Natural killer cell (primary cell): Measurements from ENCODE around the gene TCFL5. TPM values are rescaled to one million over a fixed set of nuclear protein-coding genes. Genes with fewer than 3 reads are reported as not detected.

ENCODE experiments used
- ATAC-seq, 3 donors: fragments of 150-1000 bp in 2 of 3; fragments of 200-7000 bp in 1 of 3; cut with Tn5 transposase; 1 replicate in 1 of 3; 2 replicates in 2 of 3; pipeline ENCODE4 v1.10.0; 2021; ENCODE audit warnings: mild to moderate bottlenecking in 2 of 3, moderate library complexity in 2 of 3
- DNase-seq, 2 donors: peaks; one replicate each; pipeline versions ENCODE4 v3.0.0 to v3.0.0-alpha.2; 2013 to 2021; ENCODE audit warnings: mixed read lengths in 1 of 2
- H3K27ac ChIP-seq: one replicate; pipeline ENCODE4 v1.5.1; 2013; ENCODE audit warnings: mild to moderate bottlenecking, low read length
- H3K27me3 ChIP-seq: one replicate; pipeline ENCODE4 v1.6.1; 2013; ENCODE audit warnings: low read length; ENCODE audit not compliant: control insufficient read depth, insufficient read depth
- H3K36me3 ChIP-seq: one replicate; pipeline ENCODE4 v1.6.1; 2013; ENCODE audit warnings: low read length; ENCODE audit not compliant: control insufficient read depth, insufficient read depth
- H3K4me1 ChIP-seq: one replicate; pipeline ENCODE4 v1.6.1; 2013; ENCODE audit warnings: low read length; ENCODE audit not compliant: control insufficient read depth, insufficient read depth
- H3K4me3 ChIP-seq: one replicate; pipeline ENCODE4 v1.5.1; 2013; ENCODE audit warnings: low read length
- H3K9me3 ChIP-seq: one replicate; pipeline ENCODE4 v1.6.1; 2013; ENCODE audit warnings: low read length; ENCODE audit not compliant: control insufficient read depth, insufficient read depth
- H3K27ac Mint-ChIP-seq, 2 donors: one replicate each; pipeline ENCODE4 v1.8.0; 2022; ENCODE audit warnings: mild to moderate bottlenecking in 2 of 2, mixed read lengths in 2 of 2, moderate library complexity in 1 of 2
- H3K27me3 Mint-ChIP-seq, 2 donors: one replicate each; pipeline ENCODE4 v1.8.0; 2022; ENCODE audit warnings: low read depth in 2 of 2, mixed read lengths in 2 of 2
- H3K36me3 Mint-ChIP-seq: one replicate; pipeline ENCODE4 v1.8.0; 2022; ENCODE audit warnings: mixed read lengths
- H3K4me1 Mint-ChIP-seq, 2 donors: one replicate each; pipeline ENCODE4 v1.8.0; 2022; ENCODE audit warnings: mixed read lengths in 2 of 2
- H3K4me3 Mint-ChIP-seq: one replicate; pipeline ENCODE4 v1.8.0; 2022; ENCODE audit warnings: mild to moderate bottlenecking, moderate library complexity, mixed read lengths
- H3K9me3 Mint-ChIP-seq, 2 donors: one replicate each; pipeline ENCODE4 v1.8.0; 2022; ENCODE audit warnings: mixed read lengths in 2 of 2
- CTCF ChIP-seq: fragments of 200-600 bp; IDR thresholded peaks from one replicate; pipeline ENCODE4 v1.8.0; 2022; ENCODE audit warnings: antibody characterized with exemption
- WGBS: methylation state at CpG from one replicate; pipeline ENCODE4 v1.1.7; 2013; ENCODE audit warnings: missing lambda C conversion rate; ENCODE audit not compliant: insufficient coverage; 5-methylcytosine and 5-hydroxymethylcytosine counted together
- intact Hi-C: fragments of 100-400 bp; cut with micrococcal nuclease; formaldehyde crosslinking; loops from one replicate; pipeline ENCODE4 v1.14.2; 2022
- total RNA-seq, 4 donors: library from RNA; stranded (reverse); fragments of 120-200 nt in 1 of 4; gene quantifications; one replicate each; pipeline versions ENCODE4 v1.2.3 to v1.2.4, GENCODE V29; 2013 to 2022

The TCFL5 gene
- total RNA-seq, 3 donors from 2014 or later (not counting 1 experiment from before 2014, with no cell fraction given): 5.1 to 8.0 (median 6.4) TPM

DNA sequence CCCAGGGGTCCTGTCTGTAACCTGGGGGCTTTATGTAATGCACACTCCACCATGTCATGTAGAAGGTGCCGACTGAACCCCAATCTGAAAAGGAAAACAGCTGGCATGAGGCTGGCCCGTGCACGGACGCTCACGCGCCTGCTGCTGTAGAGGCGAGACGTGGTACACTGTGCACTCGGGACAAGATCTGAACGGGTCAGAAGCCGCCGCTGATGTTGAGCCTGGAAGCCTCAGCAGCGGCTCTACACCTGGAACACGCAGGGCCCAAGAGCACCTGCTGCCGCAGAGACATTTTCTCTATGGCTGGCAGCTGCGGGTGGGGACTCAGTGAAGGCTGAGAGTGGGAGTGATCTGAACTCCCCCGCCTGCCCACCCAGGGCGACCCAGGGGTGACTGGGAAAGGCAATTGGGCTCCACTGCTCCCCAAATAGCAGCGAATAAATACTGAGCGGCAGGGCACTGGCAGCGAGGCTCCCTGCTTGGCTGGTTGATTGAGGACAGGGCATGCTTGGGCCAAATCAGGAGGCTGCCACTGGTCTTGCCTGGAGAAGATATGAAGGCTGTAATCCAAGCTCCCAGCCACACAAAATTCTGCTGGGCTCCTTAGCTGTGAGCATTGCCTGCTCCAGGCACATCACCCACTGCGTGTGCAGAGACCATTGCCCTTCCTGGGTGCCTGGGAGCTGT, 59.5 kb downstream of the TCFL5 start:
- ATAC-seq (no peak), DNase-seq (no peak)
- peaks cover 28% of the 10 kb centered on the region for H3K36me3 ChIP-seq
- intact Hi-C loops: loop anchor here (10.0 kb wide), 1 partner anchor 133 kb away; the partner anchor contains the start of gene GID8
- WGBS: 96% methylated on average over 22 of the region's 22 CpGs
- no peak overlapping the region for H3K4me3 ChIP-seq
- Mint-ChIP-seq H3K36me3 (no peaks in the 10 kb centered on the region), H3K9me3 (no peaks in the 10 kb centered on the region), H3K4me3 (no peak overlapping the region), H3K27me3 (no peaks in the 10 kb centered on the region), H3K4me1 (peaks cover 10 to 43% of the 10 kb centered on the region in 2 donors), H3K27ac (no peak overlapping the region)
- peaks cover 36% of the 10 kb centered on the region for H3K4me1 ChIP-seq
- no peaks in the 10 kb centered on the region for H3K27me3 ChIP-seq
- H3K27ac ChIP-seq: no peak overlapping the region
- no peak for TF ChIP-seq CTCF
- H3K9me3 ChIP-seq: no peaks in the 10 kb centered on the region

DNA sequence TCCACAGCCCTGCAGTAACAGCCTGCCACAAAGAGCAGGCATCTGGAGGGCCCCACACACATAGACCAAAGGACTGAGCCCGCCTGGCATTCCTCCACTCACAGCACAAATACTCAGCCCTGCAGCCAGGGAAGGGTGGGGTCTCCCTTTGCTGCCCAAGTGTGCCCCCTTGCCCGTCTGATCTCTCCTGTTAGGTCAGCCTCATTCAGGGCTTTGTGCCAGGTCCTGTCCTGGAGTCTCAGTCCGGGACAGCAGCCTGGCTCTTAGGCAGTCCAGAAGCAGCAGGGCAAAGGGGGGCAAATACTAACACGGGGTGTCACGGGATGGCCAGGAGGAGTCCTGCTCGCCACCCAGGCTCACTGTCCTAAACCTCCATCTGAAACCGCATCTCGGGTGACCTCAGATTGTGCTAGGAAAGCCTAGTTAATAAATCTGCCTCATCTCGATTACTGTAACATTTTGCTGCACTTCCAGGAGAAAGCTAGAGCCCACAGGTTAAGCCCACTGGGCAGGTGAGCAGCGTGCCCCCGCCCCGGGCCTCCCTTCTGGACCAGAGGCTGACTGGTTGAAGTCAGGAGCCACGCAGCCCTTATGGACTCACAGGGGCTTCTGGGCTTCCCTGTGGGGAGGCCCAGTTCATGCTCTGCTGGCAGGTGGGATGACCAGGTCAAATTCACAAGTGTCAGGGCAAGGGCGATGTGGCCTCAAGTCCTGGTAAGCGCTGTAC, 60.2 kb downstream of the TCFL5 start:
- H3K36me3 Mint-ChIP-seq: no peaks in the 10 kb centered on the region
- H3K4me3 Mint-ChIP-seq: no peak overlapping the region
- no peak overlapping the region for H3K27ac ChIP-seq
- peaks cover 34% of the 10 kb centered on the region for H3K4me1 ChIP-seq
- H3K4me3 ChIP-seq: no peak overlapping the region
- no peak for TF ChIP-seq CTCF
- DNase-seq (no peak), ATAC-seq (no peak)
- 95% methylated on average over 15 of the region's 15 CpGs for WGBS
- no peak overlapping the region for H3K27ac Mint-ChIP-seq
- intact Hi-C loops: loop anchor here (10.0 kb wide), 1 partner anchor 133 kb away; the partner anchor contains the start of gene GID8
- H3K9me3 ChIP-seq: no peaks in the 10 kb centered on the region
- no peaks in the 10 kb centered on the region for H3K27me3 Mint-ChIP-seq
- no peaks in the 10 kb centered on the region for H3K9me3 Mint-ChIP-seq
- peaks cover 28% of the 10 kb centered on the region for H3K36me3 ChIP-seq
- H3K4me1 Mint-ChIP-seq: peaks cover 10 to 40% of the 10 kb centered on the region in 2 donors
- no peaks in the 10 kb centered on the region for H3K27me3 ChIP-seq

- Mint-ChIP-seq H3K9me3 (no peaks in the 10 kb centered on the region), H3K27ac (no peak overlapping the region), H3K4me3 (peak overlapping the region; percentile 62), H3K4me1 (peaks cover 18 to 39% of the 10 kb centered on the region in 2 donors), H3K36me3 (no peaks in the 10 kb centered on the region), H3K27me3 (no peaks in the 10 kb centered on the region)
- H3K4me1 ChIP-seq: peaks cover 30% of the 10 kb centered on the region
- no peaks in the 10 kb centered on the region for H3K27me3 ChIP-seq
- H3K27ac ChIP-seq: no peak overlapping the region
- TF ChIP-seq CTCF: no peak
- H3K36me3 ChIP-seq: peaks cover 28% of the 10 kb centered on the region
- ATAC-seq (no peak), DNase-seq (no peak)
- no peak overlapping the region for H3K4me3 ChIP-seq
- WGBS: 95% methylated on average over 26 of the region's 26 CpGs
- intact Hi-C loops: loop anchor here (10.0 kb wide), 1 partner anchor 134 kb away; the partner anchor contains the start of gene GID8
- H3K9me3 ChIP-seq: no peaks in the 10 kb centered on the region
These were observed 61.0 kb downstream of the TCFL5 start for GRCh38 chr20:62800314-62801259.
